NCI-H460 (cell line): Measurements from ENCODE around the gene TRIM58. TPM values are rescaled to one million over a fixed set of nuclear protein-coding genes. Genes with fewer than 3 reads are reported as not detected.

Experiments
- DNase-seq: peaks from one replicate; pipeline ENCODE4 v3.0.0-alpha.2; 2016; ENCODE audit warnings: low read depth; ENCODE audit errors: extremely low read depth
- polyA plus RNA-seq: library from polyadenylated mRNA; depleted of rRNA; stranded (reverse); fragments of >200 nt; gene quantifications from 2 replicates; pipeline ENCODE4 v1.2.3, GENCODE V29; 2014; cell fraction: nucleus; rRNA removed
- total RNA-seq: library from RNA; depleted of rRNA; stranded (reverse); fragments of >200 nt; shearing (Covaris generic); gene quantifications from 2 replicates; pipeline ENCODE4 v1.2.3, GENCODE V29; 2014; rRNA removed

TRIM58 gene, protein sequence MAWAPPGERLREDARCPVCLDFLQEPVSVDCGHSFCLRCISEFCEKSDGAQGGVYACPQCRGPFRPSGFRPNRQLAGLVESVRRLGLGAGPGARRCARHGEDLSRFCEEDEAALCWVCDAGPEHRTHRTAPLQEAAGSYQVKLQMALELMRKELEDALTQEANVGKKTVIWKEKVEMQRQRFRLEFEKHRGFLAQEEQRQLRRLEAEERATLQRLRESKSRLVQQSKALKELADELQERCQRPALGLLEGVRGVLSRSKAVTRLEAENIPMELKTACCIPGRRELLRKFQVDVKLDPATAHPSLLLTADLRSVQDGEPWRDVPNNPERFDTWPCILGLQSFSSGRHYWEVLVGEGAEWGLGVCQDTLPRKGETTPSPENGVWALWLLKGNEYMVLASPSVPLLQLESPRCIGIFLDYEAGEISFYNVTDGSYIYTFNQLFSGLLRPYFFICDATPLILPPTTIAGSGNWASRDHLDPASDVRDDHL
- not detected in 2 replicates for total RNA-seq
- polyA plus RNA-seq = not detected in 2 replicates

DNA sequence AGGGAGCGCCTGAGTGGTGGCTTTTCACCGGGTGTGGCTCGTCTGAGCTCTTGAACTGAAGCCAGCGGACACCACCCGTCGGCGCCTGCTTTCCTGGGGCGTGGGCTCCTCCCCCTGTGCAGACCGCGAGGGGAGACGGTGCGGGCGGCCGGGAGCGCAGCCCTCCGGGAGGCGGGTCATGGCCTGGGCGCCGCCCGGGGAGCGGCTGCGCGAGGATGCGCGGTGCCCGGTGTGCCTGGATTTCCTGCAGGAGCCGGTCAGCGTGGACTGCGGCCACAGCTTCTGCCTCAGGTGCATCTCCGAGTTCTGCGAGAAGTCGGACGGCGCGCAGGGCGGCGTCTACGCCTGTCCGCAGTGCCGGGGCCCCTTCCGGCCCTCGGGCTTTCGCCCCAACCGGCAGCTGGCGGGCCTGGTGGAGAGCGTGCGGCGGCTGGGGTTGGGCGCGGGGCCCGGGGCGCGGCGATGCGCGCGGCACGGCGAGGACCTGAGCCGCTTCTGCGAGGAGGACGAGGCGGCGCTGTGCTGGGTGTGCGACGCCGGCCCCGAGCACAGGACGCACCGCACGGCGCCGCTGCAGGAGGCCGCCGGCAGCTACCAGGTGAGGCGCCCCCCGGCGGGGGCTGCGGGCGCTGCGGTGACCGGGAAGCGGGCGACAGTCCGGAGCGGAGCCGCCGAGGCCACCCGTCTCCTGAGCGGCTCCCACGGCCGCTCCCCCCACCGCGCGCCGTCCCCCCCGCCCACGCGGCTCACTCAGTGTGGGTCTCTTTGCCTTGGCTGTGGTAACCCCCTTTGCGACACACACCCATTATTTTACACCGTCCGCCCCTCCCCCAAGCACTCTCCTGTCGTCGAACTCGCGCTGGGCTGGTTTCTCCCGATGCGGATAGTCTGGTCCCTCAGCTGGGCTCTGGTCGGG is at the start of gene TRIM58:
Gene TRIM58 (plus strand): TSS at position 119 of the 916 bp plus-strand sequence. CDS start 60 bp downstream, at position 179.
- DNase-seq = no peak

DNA sequence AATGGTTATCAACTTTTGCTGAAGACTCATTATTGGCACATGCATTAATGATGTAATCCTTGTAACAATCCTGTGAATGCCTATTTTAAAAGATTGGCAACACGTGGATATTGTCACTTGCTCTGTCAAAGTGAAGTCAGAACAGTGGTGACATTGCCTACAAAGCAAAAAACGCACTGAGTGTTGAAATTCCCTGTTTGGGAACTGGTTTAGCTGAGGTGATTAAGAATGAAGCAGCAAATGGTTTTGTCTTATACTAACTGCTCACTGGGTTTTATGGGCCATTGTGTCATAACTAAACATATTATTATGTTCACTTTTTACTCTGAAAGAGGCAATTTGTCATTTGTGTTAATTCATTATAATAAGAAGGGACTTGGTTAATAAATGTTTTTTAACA is 44.4 kb upstream of the TRIM58 start:
- no peak for DNase-seq

DNA sequence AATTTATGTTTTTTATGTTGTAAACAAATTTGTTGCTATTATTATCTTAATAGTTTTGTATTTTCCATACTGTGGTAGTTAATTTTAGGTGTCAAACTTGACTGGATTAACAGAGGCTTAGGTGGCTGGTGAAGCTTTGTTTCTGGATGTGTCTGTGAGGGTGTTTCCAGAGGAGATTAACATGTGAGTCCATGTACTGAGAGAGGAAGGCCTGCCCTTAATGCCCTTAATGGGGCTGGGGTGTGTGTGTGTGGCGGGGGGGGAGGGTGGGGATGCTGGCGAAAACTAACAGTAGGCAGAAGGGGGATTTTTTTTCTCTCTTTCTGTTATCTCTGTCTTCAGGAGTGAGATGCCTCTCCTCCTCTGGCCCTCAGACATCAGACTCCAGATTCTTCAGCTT is 34.9 kb upstream of the TRIM58 start:
- no peak for DNase-seq

DNA sequence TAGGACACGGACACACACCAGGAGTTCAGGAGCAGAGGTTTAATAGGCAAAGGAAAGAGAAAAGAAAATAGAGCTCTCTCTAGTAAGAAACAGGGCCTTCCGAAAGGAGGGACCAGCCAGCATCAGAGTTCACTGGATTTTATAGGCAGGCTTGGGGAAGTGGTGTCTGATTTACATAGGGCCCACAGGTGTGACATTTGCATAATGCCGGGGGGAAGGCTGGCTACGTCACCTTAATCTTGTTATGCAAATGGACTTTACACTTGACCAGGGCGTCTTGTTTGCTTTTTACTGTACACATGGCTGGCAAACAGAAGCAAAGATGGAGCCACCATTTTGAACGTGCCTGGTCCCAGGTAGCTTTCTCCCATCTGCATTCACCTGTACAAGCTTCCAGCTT is 33.0 kb upstream of the TRIM58 start, which contains the start of gene OR14A16:
Gene OR14A16 (minus strand): TSS at position 97 of the 400 bp plus-strand sequence. CDS start 8,390 bp downstream, outside the sequence.
- no peak for DNase-seq

DNA sequence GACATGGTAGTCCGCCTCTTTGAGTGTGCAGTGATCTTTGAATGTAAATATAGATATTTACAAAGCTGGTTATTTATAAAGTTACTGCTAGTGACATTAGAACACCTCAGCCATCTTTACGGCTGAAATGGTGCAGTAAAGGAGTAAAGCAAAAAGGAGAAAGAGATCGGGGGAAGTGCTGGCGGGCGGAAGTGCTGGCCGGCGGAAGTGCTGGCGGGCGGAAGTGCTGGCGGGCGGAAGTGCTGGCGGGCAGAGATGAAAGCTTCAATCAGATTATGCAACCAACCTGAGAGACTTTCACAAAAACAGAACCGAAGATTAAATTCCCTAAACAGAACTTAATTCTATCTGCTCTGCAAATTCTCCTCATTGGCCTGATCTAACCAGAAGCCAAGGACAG is 31.6 kb upstream of the TRIM58 start:
- DNase-seq = no peak

- no peak for DNase-seq
These were observed 27.3 kb upstream of the TRIM58 start for GRCh38 chr1:247829656-247830055.

DNA sequence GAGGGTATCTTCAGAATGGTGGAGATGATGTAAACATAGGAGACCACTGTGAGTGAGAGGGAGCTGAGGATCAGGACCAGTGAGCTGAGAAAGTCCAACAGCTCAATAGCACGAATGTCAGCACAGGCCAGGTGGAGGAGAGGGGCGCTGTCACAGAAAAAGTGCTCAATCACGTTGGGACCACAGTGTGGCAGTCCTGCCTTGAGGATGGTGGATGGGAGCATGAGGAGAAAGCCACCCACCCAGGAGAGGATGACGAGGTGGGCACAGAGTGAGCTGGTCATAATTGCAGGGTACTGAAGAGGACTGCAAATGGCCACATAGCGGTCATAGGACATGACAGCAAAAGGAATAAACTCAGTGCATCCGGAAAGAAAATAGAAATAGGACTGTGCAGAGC is 23.4 kb upstream of the TRIM58 start:
- no peak for DNase-seq

- DNase-seq = no peak
These were observed 16.2 kb upstream of the TRIM58 start for GRCh38 chr1:247840818-247841217.

GRCh38 chr1:247841796-247842195 is 15.2 kb upstream of the TRIM58 start, which contains the start of gene OR11L1:
TSS of gene OR11L1 (minus strand) at chr1:247841896. CDS start at chr1:247841896, 0 bp downstream.
- no peak for DNase-seq

DNA sequence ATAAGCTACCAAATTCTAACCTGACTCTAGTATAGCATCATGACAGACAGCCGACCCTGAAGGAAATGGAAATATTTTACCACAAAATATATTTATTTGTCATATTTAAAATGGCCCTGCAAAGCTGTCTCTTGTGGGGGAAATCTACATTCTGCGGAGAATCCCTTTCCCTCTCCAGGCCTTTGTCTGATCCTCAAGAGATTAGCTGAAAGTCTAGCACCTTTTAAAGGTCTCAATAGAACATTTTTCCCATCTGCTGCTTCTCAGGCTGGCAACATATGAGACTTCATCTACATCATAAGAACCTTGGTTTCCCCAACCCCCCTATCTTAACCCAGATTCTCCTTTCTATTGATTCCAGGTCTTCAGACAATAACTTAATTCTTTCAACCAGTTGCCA is 13.6 kb upstream of the TRIM58 start:
- no peak for DNase-seq

DNA sequence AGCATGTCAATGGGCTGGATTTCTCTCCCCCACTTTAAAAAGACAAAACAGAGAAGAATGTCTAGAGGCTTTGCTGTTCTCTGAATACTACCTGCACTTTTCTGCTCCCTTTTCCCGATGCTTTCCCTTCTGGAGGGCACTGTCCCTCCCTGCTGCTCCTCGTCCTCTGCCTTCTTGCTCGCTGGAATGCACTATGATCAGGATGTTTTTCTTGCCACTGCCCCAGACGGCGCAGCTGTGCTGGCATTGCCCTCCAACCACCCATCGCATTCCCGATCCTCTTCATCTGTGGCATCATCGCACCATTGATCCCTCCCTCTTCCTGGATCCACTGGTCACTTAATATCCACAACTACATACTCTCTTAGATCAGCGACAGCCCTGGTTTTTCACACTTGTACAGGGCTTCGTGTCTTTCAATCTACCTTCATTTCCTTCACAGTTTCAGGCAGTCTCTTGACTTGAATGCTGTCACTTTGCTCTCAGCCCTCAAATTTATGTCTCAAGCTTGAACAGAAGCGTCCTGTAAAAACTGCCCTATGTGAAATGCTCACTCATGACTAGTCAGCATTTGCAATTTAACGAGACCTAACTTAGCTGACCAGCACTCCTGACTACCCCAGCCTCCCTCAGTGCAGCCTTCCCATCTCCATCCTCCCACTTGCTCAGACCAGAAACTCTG is 11.8 kb upstream of the TRIM58 start:
- DNase-seq = no peak

DNA sequence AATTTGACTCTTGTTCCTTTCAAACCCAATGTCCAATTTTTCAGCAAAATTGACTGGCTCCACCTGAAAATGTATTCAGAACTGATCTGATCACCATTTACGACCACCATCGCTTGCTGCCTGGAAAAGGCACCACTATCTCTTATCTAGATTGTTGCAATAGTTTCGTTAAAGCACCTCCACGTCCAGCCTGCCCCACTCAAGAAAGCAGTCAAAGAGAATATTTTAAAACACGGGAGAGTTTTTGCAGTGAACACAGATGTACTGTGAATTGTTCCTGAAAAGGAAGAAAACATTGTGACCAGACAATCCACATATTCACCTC is 11.3 kb upstream of the TRIM58 start:
- no peak for DNase-seq

DNA sequence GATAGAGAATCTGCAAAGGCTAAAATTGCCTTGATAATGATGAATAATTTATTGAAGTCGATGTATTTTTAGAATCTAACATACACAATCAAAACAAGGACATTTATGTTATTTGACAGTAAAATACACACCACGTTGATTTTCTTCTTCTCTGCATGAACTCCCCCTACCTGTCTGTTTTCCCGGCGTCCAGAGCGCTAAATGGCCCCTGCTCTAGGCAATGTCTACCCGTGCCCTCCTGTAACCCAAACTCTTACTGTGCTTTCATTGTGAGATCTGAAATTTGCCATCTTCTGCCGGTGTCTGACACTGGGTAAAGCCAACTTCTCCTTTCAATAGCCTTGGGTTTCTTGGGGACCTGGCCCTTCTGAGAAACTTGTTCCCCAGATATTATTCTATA is 8.6 kb upstream of the TRIM58 start:
- no peak for DNase-seq

DNA sequence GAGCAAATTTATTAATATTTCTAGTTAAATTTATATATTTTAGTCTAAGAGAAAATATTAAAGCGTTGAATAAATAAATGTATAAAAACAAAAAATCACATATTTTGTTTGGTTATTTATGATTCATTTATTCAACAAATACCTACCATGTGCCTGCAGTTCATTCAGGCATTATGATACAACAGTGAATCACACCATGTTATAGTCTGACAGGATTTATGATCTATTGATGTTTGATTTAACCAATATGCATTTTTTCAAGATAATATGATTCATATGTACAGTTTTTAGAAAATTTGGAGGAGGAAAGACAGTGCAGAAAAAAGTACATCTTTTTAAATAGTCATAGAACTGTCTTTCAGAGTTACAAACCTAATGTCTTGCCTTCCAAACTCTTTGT is 7.4 kb upstream of the TRIM58 start:
- no peak for DNase-seq

GRCh38 chr1:247854899-247855545 is 2.0 kb upstream of the TRIM58 start:
- no peak for DNase-seq

- DNase-seq = no peak
These were observed 1.1 kb upstream of the TRIM58 start for GRCh38 chr1:247855911-247856310.

GRCh38 chr1:247857985-247858619 is 1.1 kb downstream of the TRIM58 start:
- DNase-seq = no peak

DNA sequence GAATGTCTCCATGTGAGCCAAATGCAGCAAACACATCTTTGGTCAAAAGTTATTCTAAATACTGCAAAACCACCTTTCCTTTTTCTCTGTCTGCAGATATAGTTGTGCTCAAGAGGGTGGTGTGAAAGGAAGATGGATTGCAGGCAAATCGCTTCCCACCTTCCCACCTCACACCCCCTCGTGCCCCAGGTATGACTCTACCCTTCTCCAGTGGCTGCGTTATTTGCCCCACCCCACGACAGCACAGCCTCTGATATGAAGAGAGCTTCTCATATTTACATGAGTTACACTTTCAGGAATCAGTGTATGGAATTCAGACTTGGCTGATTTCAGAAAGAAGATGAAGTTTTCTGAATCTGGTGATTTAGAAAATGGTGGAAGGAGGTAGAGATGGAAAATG is 5.8 kb downstream of the TRIM58 start:
- DNase-seq = no peak

GRCh38 chr1:247864644-247865043 is 7.7 kb downstream of the TRIM58 start:
- DNase-seq = no peak

- DNase-seq = no peak
These were observed 8.4 kb downstream of the TRIM58 start for GRCh38 chr1:247865416-247865815.
